Activated naive CD4-positive, alpha-beta T cell treated with anti-CD3 and anti-CD28 coated beads, Interleukin-2, amount 50 U/mL, for 72 hours (primary cell): ENCODE results near the gene DDC. TPM values are rescaled to one million over a fixed set of nuclear protein-coding genes. Genes with fewer than 3 reads are reported as not detected.
"Not testable (repeated sequence)": the region's sequence is repeated elsewhere in the genome, so short reads cannot be mapped to it uniquely, and the experiment has no call there.

Experiments
- ATAC-seq, 2 donors: fragments of 150-1000 bp; cut with Tn5 transposase; 2 replicates each; pipeline ENCODE4 v1.10.0; 2021; ENCODE audit warnings: mild to moderate bottlenecking in 2 of 2, moderate library complexity in 2 of 2
- DNase-seq, 2 donors: peaks; one replicate each; pipeline ENCODE4 v3.0.0; 2021 to 2022; ENCODE audit warnings: low spot score in 2 of 2
- H3K27ac Mint-ChIP-seq, 2 donors: one replicate each; pipeline ENCODE4 v1.8.0; 2022; ENCODE audit warnings: mild to moderate bottlenecking in 2 of 2, mixed read lengths in 2 of 2
- H3K36me3 Mint-ChIP-seq, 2 donors: one replicate each; pipeline ENCODE4 v1.8.0; 2022; ENCODE audit warnings: mixed read lengths in 2 of 2
- H3K9me3 Mint-ChIP-seq, 2 donors: one replicate each; pipeline ENCODE4 v1.8.0; 2022; ENCODE audit warnings: mixed read lengths in 2 of 2
- total RNA-seq, 2 donors: library from RNA; stranded (reverse); gene quantifications; one replicate each; pipeline ENCODE4 v1.2.3, GENCODE V29; 2022

The DDC gene
- total RNA-seq, 2 donors from 2014 or later: 0.43 TPM; not detected in 1

DNA sequence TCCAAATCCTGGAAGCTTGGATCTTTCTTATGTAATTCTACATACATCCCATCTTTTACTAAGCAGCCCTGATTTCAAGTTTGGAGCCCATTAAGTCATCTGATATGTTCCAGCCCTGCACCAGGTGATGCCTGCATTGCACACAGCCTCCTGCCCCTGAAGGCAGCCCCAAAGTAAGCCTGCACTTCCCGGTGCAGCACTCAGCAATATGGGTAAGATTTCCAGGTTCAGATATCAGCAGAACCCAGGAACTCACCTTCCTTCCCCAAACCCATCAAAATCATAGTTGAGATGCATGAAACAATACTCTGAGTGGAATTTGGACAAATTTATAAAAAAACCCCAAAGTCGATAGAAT lies 333 bp upstream of the DDC start:
- H3K36me3 Mint-ChIP-seq: no peaks in the 10 kb centered on the region
- no peak for ATAC-seq
- H3K9me3 Mint-ChIP-seq: peaks cover 0 to 2% of the 10 kb centered on the region in 2 donors
- DNase-seq: no peak
- no peak overlapping the region for H3K27ac Mint-ChIP-seq

DNA sequence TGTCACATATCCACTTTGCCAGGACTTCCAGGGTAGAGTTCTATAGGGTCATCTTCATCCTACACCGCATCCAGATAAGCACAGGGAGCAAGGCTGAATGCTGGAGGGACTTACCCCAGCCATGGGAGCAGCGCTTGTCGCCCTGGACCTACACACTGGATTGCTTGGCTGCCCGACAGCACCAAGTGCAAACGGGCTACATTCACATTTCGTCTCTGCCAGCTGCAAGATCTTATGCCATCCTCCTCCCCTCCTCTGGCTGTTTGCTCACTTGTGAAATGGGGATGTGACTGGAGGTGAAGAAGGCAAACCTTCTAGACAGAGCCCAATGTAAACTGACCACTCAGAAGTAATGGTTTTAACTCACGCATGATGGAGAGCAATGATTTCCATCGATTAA lies 1.0 kb downstream of the DDC start:
- DNase-seq: no peak
- ATAC-seq: no peak

DNA sequence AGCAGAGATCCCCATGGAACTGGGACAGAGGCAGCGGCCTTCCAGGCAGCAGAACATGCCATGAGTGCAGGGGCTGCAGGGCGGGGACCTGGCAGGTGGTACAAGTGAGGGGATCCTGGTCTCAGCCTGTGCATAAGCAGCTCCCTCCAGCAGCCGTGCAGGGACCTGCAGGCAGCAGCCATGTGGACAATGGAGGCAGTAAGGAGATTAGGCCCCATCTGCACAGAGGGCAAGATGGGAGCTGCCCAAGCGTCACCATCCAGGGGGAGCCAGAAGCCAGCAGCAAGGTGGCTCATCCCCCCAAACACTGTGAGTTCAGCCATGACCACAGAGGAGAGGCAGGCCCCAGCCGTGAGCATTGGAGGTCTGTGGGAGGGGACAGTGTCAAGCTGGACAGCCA lies 3.1 kb downstream of the DDC start:
- no peak overlapping the region for H3K27ac Mint-ChIP-seq
- no peaks in the 10 kb centered on the region for H3K36me3 Mint-ChIP-seq
- H3K9me3 Mint-ChIP-seq: no peaks in the 10 kb centered on the region
- ATAC-seq: no peak
- no peak for DNase-seq

More for the DNA sequence above, 1.0 kb downstream of the DDC start:
- Mint-ChIP-seq H3K36me3 (no peaks in the 10 kb centered on the region), H3K27ac (no peak overlapping the region), H3K9me3 (no peaks in the 10 kb centered on the region)

DNA sequence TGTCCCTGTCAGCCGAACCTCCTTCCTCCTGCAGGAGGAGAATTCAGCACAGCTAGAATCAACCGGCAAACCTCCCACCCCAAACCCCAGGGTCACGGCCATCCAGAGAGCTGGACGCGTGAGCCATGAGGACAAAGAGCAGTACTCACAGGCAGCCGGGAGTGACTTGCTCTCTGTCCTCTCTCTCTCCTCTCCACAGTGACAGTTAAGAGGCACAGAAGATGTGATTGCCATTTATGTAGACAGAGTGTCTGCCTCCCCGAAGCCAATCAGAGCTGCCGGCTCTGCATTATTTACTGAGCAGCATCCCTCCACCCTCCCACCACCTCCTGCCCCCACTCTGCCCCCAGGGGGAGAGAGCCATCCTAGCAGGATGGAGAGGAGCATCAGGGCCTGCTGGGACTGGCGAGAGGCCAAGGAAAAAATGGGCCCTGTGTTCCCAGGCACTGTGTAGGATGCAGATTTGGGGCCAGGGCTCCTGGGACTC lies 4.3 kb downstream of the DDC start:
- DNase-seq (no peak), ATAC-seq (no peak)
- no peaks in the 10 kb centered on the region for H3K36me3 Mint-ChIP-seq
- no peaks in the 10 kb centered on the region for H3K9me3 Mint-ChIP-seq
- no peak overlapping the region for H3K27ac Mint-ChIP-seq

DNA sequence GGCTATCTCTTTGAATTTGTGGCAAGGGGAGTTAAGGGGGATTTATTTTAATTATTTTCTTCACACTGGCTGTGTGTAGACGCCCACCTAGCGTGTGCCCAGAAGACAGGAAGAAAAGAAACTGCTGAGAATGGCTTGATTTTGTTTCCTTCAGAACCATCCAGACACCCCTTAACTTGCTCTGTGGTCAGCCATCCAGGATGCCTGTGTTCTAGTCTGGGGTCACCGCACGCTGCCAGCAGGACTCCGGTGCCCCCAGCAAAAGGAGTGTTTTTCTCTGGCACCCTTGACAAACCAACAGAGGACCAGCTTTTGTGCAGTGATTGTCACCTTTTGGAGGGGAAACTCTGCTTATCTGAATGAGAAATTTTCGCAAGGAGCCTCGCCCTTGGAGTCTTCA lies 5.3 kb downstream of the DDC start:
- H3K27ac Mint-ChIP-seq: no peak overlapping the region
- DNase-seq: no peak
- H3K36me3 Mint-ChIP-seq: no peaks in the 10 kb centered on the region
- H3K9me3 Mint-ChIP-seq: no peaks in the 10 kb centered on the region
- no peak for ATAC-seq

DNA sequence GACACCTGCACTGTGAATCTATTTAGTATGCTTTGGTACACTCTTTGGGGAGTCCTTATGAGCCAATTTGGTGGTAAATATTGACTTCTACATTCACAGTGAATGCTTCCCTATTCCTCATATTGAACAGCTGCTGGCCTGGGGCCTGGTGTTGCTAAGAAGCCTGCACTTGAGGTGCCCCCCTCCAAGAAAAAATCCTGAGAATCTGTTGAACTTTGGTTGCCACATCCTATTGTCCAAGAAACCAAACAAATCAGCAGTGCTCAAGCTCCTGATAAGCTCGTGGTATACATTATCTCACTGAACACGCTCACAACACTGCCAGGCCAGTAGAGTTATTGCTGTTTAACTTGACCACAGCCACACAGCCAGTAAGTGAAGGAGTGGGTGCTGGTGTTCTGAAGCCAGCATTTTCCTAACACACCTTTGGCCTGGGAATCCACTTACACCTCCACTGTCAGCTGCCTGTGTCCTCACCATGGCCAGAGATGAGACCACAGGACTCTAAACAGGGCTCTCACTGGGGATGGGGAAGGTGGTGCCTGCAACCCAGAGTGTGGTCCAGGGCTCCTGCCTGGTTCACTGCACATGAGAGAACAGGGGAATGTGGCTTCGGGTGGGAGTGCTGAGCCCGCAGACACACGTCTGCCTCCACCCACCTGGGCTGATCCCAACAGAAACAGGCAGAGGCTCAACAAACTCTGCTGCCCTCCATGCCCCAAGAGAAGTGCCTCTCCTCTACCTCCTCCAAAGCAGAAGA lies 6.7 kb downstream of the DDC start:
- Mint-ChIP-seq H3K9me3 (no peaks in the 10 kb centered on the region), H3K27ac (no peak overlapping the region), H3K36me3 (no peaks in the 10 kb centered on the region)
- no peak for DNase-seq
- ATAC-seq: no peak

DNA sequence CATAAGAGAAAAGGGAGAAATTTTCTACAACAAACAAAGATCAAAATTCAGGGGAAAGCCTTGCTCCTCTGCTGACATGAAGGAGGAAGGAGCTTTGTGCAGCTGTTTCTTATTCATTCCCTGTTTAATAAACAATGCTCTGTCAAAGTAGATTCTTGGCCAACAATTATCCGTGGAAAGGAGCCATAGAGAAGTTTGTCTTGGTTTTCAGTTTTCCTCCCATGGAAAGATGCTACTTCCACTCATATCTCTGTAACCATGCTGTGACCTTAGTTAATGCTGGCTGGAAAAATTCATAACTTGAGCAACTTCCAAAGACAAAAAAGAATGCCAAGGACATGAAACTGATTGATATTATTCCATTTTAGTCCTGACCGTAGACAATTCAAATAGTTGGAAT lies 8.1 kb downstream of the DDC start:
- DNase-seq (no peak), ATAC-seq (no peak)
- H3K9me3 Mint-ChIP-seq: no peaks in the 10 kb centered on the region
- H3K27ac Mint-ChIP-seq: no peak overlapping the region
- no peaks in the 10 kb centered on the region for H3K36me3 Mint-ChIP-seq

DNA sequence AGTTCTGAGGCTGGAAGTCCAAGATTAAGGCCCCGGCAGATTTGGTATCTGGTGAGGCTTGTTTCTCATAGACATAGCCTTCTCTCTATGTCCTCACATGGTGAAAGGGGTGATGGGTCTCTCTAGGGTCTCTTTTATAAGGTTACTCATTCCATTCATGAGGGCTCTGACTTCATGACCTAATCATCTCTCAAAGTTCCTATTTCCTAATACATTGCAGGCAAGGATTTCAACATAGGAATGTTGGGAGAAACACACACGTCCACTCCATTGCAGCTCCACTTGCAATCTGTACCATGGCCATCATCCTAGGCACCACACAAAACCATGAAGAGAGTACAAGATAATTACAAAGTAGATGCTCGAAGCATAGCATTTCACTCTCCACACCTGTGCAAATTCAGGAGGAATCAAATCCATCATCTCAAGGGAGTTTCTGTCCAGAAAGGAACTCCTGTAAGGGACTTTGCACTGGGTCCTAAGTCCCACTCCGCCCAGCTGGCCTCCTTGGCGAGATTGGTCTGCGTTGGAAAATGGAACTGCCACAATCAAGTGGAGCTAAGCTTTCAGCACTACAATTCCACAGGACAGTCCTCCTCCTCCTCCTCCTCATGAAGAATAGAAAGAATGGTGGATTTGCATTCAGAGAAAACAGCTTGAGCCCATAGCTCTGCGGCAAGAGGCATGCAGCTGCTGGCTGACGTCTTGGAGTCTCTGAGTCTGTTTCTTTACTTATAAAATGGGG lies 8.8 kb downstream of the DDC start:
- H3K27ac Mint-ChIP-seq: no peak overlapping the region
- no peaks in the 10 kb centered on the region for H3K36me3 Mint-ChIP-seq
- ATAC-seq: no peak
- DNase-seq: no peak
- H3K9me3 Mint-ChIP-seq: no peaks in the 10 kb centered on the region

DNA sequence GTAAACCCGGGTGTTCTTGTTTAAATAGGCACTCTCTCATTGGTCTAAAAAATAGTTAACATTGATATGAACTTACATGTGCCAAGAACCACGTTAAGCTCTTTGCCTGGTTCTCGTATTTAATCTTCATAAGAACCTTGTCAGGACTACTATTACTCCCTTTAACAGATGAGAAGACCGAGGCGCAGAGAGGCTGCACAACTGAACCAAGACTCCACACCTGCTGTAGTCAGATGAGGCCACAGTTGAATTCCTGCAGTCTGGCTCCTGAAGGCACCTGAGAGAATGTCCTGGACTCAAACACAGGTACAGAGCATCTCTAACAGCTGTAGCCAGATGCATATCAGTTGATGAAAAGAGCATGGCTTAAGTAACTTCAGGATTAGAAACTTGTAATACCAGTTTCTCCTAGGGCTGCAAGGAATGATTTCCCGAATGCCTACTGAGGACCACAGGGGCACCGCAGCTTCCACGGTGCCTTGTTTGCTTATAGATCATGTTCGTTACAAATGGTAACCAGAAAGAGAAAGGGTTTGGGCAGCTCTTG lies 9.5 kb downstream of the DDC start:
- no peak overlapping the region for H3K27ac Mint-ChIP-seq
- DNase-seq: no peak

DNA sequence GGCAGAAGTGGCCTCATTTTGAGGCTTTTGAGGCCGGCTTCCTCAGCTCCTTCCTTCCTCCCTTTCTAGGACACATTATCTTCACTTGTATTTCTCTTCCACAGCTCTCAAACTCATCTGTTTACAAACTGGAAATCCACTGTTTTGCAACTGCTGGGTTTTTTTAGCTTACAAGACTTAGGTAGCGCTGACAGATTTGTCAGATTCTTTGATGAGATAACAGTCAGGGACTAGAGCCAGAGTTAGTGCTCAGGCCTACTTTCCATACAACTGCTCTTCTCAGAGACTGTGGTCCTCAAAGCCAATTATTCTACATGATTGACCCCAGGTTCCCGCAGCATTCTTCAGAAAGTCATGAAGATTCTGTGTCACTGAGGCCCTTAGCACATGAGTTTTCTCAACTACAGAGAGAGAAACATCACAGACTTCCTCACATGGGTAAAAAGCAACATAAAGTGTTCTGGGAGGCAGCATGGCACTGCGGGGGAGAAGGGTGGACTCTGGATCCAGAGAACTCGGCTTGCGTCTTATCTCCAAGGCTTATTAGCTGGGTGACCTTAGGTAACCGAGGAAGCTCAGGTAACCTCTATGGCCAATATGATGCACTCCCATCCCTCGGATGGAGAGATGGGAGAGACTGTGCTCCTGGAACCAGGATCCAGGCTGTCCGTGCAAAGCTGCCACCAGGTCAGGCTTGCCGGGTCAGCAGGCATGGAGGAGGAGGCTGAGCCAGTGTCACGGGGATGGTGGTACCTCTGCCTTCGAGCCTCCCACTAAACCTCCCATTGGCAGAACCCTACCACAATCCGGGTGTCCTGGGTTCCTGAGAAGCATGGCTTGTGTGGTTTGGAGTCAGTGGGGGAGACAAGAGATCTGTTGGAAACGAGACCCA lies 10.5 kb downstream of the DDC start:
- Mint-ChIP-seq H3K9me3 (no peaks in the 10 kb centered on the region), H3K27ac (no peak overlapping the region), H3K36me3 (no peaks in the 10 kb centered on the region)
- no peak for ATAC-seq
- DNase-seq: no peak

More for the DNA sequence above, 9.5 kb downstream of the DDC start:
- no peaks in the 10 kb centered on the region for H3K9me3 Mint-ChIP-seq
- ATAC-seq: no peak
- H3K36me3 Mint-ChIP-seq: no peaks in the 10 kb centered on the region

DNA sequence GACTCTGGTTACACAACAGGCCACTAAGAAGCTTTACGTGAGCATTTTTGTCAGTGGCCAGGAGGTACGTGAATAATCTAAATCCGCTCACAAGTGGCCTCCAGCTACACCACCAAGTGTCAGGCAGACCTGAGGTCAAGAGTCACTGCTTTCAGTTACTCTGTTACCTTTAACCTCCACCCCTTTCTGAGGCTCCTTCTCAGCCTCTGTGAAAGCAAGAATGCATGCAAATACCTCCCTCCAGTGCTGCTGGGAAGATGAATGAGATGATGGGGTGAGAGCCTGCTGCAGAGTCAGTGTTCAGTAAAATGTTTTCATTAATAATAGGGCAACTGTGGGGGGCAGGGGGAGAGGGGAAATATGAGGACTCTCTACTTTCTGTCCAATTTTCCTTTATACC lies 11.2 kb downstream of the DDC start:
- no peaks in the 10 kb centered on the region for H3K9me3 Mint-ChIP-seq
- ATAC-seq: no peak
- no peaks in the 10 kb centered on the region for H3K36me3 Mint-ChIP-seq
- no peak overlapping the region for H3K27ac Mint-ChIP-seq
- DNase-seq: no peak

DNA sequence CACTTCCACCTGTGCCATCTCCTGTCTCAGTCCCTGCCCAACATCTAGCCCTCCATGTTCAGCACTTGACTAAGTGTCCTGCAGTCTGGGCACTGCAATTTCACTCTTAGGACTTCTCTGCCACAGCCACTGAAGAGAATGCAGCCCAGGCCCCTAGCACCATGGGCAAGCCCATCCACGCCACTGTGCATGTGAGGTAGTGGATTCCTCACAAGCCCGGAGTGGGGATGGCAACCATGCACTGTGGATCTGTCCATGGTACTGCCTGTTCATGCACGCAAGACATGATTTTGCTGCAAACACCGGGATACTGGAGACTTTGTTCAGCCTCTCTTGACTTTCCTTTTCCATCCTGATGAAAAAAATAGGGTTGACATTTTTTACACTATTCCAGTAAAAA lies 12.3 kb downstream of the DDC start:
- H3K36me3 Mint-ChIP-seq: no peaks in the 10 kb centered on the region
- no peaks in the 10 kb centered on the region for H3K9me3 Mint-ChIP-seq
- no peak overlapping the region for H3K27ac Mint-ChIP-seq
- DNase-seq (no peak), ATAC-seq (no peak)

DNA sequence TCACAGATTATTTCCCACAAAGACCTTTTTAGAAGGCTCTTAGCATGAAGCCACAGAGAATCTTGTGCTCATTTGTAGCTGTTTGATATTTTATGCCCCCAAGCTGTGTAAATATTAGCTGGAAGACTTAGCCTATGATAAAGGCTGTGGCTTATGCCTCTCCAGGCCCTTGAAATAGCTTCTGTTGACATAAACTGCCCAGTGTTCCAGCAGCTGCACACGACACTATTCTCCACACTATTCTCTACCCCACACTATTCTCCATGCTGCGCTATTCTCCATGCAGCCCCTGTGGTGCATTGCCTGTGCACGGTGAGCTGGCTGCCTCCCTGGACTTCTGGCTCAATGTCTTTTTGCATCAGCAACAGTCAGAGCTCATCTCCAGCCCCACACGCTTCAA lies 13.1 kb downstream of the DDC start:
- Mint-ChIP-seq H3K36me3 (no peaks in the 10 kb centered on the region), H3K9me3 (no peaks in the 10 kb centered on the region), H3K27ac (no peak overlapping the region)
- DNase-seq (no peak), ATAC-seq (no peak)

DNA sequence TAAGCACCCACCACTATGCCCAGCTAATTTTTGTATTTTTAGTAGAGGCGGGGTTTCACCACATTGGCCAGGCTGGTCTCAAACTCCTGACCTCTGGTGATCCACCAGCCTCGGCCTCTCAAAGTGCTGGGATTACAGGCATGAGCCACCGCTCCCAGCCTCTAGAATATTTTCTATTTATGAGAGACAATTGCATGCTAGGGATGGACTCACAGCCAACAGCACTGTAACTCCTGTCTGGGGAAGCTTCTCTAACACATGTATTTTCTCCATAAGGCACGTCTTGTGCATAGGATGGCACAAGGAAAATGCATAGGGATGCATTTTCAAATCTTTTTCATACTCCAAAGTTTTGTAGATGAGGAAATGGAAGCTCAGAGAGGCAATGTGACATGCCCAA lies 19.6 kb downstream of the DDC start:
- DNase-seq, H3K9me3 Mint-ChIP-seq, H3K36me3 Mint-ChIP-seq, H3K27ac Mint-ChIP-seq, ATAC-seq: not testable (repeated sequence)

DNA sequence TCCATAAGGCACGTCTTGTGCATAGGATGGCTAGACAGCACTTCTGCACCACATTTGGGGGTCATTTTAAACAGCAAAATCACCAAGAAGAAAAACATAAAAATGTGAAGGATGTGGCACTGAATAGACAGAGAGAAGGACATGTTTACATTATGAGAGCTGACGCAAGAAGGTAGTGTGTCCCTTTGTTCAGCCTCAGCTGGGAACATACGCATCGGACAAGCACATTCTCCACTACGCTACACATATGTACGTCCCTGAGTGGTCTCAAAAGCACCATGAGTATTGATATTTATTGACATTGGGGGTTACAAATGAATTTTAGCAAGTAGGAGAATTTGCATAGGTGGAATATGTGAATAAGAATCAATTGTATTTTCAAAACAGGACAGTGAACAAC lies 20.2 kb downstream of the DDC start:
- no peak overlapping the region for H3K27ac Mint-ChIP-seq
- H3K9me3 Mint-ChIP-seq: no peaks in the 10 kb centered on the region
- no peaks in the 10 kb centered on the region for H3K36me3 Mint-ChIP-seq
- ATAC-seq (no peak), DNase-seq (no peak)

DNA sequence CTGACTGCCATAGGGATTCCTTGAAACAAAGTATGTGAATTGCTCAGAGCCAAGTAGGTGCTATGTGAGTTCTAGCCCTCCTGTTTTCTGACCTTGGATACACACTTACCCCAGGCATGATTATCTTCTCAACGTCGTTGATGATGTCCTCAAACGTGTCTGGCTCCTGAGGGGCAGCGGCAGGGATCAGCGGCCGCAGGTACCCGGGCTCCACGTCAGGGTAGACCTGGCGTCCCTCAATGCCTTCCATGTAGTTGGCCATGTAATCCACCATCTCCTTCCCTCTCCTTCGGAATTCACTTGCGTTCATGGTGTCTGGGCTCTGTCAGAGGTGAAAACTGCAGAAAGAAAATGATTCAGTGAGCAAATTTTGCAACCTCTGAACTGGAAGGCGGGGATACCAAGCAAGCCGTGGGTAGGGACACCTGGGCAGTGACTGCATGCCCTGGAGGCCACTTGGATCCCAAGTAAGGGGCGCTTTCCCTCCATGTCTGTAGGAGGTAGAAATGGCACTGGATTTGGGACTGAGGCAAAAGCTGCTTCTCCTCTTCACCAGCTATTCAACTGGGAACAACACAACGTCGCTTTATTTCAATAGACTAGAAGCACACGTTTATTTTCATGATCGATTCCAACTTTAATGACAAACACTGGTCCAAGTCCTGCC lies 21.3 kb downstream of the DDC start:
- Mint-ChIP-seq H3K9me3 (no peaks in the 10 kb centered on the region), H3K36me3 (no peaks in the 10 kb centered on the region)

More for the DNA sequence above, 21.3 kb downstream of the DDC start:
- H3K27ac Mint-ChIP-seq: no peak overlapping the region
- DNase-seq: no peak
- ATAC-seq: no peak
